Effector memory CD4-positive, alpha-beta T cell (primary cell): ENCODE results near the gene PPP4R4.

Source experiments
- DNase-seq, 3 donors: peaks; one replicate each; pipeline ENCODE4 v3.0.0-alpha.2; 2020
- H3K27ac ChIP-seq: 2 replicates; pipeline ENCODE4 v1.7.0; 2013; ENCODE audit warnings: mild to moderate bottlenecking, low read length, moderate library complexity; ENCODE audit not compliant: insufficient read depth, poor library complexity, severe bottlenecking
- H3K27me3 ChIP-seq: replicated peaks from 2 replicates; pipeline ENCODE4 v1.7.0; 2013; ENCODE audit warnings: mild to moderate bottlenecking, low read length; ENCODE audit not compliant: insufficient read depth, control insufficient read depth, poor library complexity, severe bottlenecking
- H3K36me3 ChIP-seq: 2 replicates; pipeline ENCODE4 v1.7.0; 2013; ENCODE audit warnings: mild to moderate bottlenecking, low read length, moderate library complexity; ENCODE audit not compliant: control insufficient read depth, insufficient read depth
- H3K4me1 ChIP-seq: 2 replicates; pipeline ENCODE4 v1.7.0; 2013; ENCODE audit warnings: low read length, mild to moderate bottlenecking; ENCODE audit not compliant: control insufficient read depth, insufficient read depth, poor library complexity, severe bottlenecking
- H3K4me3 ChIP-seq: 2 replicates; pipeline ENCODE4 v1.7.0; 2013; ENCODE audit warnings: low read length, low read depth, mild to moderate bottlenecking; ENCODE audit not compliant: insufficient read depth, poor library complexity, severe bottlenecking
- H3K9me3 ChIP-seq: 2 replicates; pipeline ENCODE4 v1.7.0; 2013; ENCODE audit warnings: mild to moderate bottlenecking, low read length, moderate library complexity; ENCODE audit not compliant: control insufficient read depth

Gene PPP4R4

GRCh38 chr14:94176808-94177207 lies 2.7 kb downstream of the PPP4R4 start:
- no peak overlapping the region for H3K4me3 ChIP-seq
- peaks cover 20% of the 10 kb centered on the region for H3K4me1 ChIP-seq
- DNase-seq: no peak
- H3K27me3 ChIP-seq: no peaks in the 10 kb centered on the region
- H3K9me3 ChIP-seq: no peaks in the 10 kb centered on the region
- no peaks in the 10 kb centered on the region for H3K36me3 ChIP-seq
- H3K27ac ChIP-seq: no peak overlapping the region

- Histone ChIP-seq H3K4me3 (no peak overlapping the region), H3K36me3 (no peaks in the 10 kb centered on the region), H3K4me1 (peaks cover 19% of the 10 kb centered on the region), H3K27ac (no peak overlapping the region), H3K27me3 (no peaks in the 10 kb centered on the region), H3K9me3 (no peaks in the 10 kb centered on the region)
- no peak for DNase-seq
Measured at GRCh38 chr14:94177806-94178205, 3.7 kb downstream of the PPP4R4 start.

GRCh38 chr14:94179244-94179643 lies 5.1 kb downstream of the PPP4R4 start:
- no peak overlapping the region for H3K27ac ChIP-seq
- H3K4me1 ChIP-seq: peaks cover 16% of the 10 kb centered on the region
- H3K4me3 ChIP-seq: no peak overlapping the region
- no peaks in the 10 kb centered on the region for H3K27me3 ChIP-seq
- H3K36me3 ChIP-seq: no peaks in the 10 kb centered on the region
- no peaks in the 10 kb centered on the region for H3K9me3 ChIP-seq
- no peak for DNase-seq

GRCh38 chr14:94180655-94181271 lies 6.6 kb downstream of the PPP4R4 start:
- no peak for DNase-seq
- Histone ChIP-seq H3K27me3 (no peaks in the 10 kb centered on the region), H3K4me1 (peaks cover 2% of the 10 kb centered on the region), H3K9me3 (no peaks in the 10 kb centered on the region), H3K36me3 (no peaks in the 10 kb centered on the region), H3K27ac (peak overlapping the region; percentile 52), H3K4me3 (peak overlapping the region; percentile 52)

GRCh38 chr14:94181835-94182234 lies 7.7 kb downstream of the PPP4R4 start:
- no peak for DNase-seq
- no peaks in the 10 kb centered on the region for H3K27me3 ChIP-seq
- no peaks in the 10 kb centered on the region for H3K9me3 ChIP-seq
- H3K4me1 ChIP-seq: no peaks in the 10 kb centered on the region
- H3K36me3 ChIP-seq: no peaks in the 10 kb centered on the region
- no peak overlapping the region for H3K27ac ChIP-seq
- no peak overlapping the region for H3K4me3 ChIP-seq

- Histone ChIP-seq H3K27ac (no peak overlapping the region), H3K36me3 (no peaks in the 10 kb centered on the region), H3K4me1 (no peaks in the 10 kb centered on the region), H3K27me3 (peaks cover 3% of the 10 kb centered on the region), H3K4me3 (no peak overlapping the region), H3K9me3 (no peaks in the 10 kb centered on the region)
- no peak for DNase-seq
Measured at GRCh38 chr14:94192536-94192935, 18.4 kb downstream of the PPP4R4 start.

- Histone ChIP-seq H3K4me3 (no peak overlapping the region), H3K36me3 (no peaks in the 10 kb centered on the region), H3K27me3 (peaks cover 3% of the 10 kb centered on the region), H3K9me3 (no peaks in the 10 kb centered on the region), H3K27ac (no peak overlapping the region), H3K4me1 (no peaks in the 10 kb centered on the region)
- DNase-seq: no peak
Measured at GRCh38 chr14:94193776-94194175, 19.7 kb downstream of the PPP4R4 start.

GRCh38 chr14:94196057-94196456 lies 21.9 kb downstream of the PPP4R4 start:
- Histone ChIP-seq H3K27me3 (peaks cover 3% of the 10 kb centered on the region), H3K9me3 (no peaks in the 10 kb centered on the region), H3K4me1 (no peaks in the 10 kb centered on the region), H3K4me3 (no peak overlapping the region), H3K36me3 (no peaks in the 10 kb centered on the region), H3K27ac (no peak overlapping the region)
- DNase-seq: no peak

- Histone ChIP-seq H3K36me3 (no peaks in the 10 kb centered on the region), H3K9me3 (no peaks in the 10 kb centered on the region), H3K4me1 (no peaks in the 10 kb centered on the region), H3K27ac (no peak overlapping the region), H3K4me3 (no peak overlapping the region), H3K27me3 (no peaks in the 10 kb centered on the region)
- DNase-seq: no peak
Measured at GRCh38 chr14:94203473-94204210, 29.5 kb downstream of the PPP4R4 start.

- Histone ChIP-seq H3K27me3 (no peaks in the 10 kb centered on the region), H3K27ac (no peak overlapping the region), H3K4me1 (no peaks in the 10 kb centered on the region), H3K36me3 (no peaks in the 10 kb centered on the region), H3K4me3 (no peak overlapping the region), H3K9me3 (no peaks in the 10 kb centered on the region)
- DNase-seq: no peak
Measured at GRCh38 chr14:94213021-94213420, 38.9 kb downstream of the PPP4R4 start.
